ENCODE measurements around the gene BTG3.

The BTG3 gene

DNA sequence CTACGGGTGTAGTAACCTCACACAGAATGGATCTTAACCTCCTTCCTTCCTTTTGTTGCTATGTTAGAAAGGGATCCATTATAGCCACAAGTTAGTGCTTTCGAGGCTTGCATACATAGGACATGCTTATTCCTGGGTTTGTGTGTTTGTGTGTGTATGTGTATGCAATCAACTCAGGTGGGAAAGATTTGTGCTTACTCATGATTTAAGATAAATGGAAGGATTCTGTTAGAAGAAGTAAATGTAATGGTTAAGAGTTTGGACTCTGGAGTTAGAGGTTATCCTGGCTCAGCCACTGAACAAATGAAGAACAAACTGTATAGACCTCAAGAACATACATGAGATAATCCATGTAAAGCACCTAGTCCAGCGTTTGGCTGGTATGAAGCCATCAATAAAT, 28.8 kb downstream of the BTG3 start:
- no peak for DNase-seq

DNA sequence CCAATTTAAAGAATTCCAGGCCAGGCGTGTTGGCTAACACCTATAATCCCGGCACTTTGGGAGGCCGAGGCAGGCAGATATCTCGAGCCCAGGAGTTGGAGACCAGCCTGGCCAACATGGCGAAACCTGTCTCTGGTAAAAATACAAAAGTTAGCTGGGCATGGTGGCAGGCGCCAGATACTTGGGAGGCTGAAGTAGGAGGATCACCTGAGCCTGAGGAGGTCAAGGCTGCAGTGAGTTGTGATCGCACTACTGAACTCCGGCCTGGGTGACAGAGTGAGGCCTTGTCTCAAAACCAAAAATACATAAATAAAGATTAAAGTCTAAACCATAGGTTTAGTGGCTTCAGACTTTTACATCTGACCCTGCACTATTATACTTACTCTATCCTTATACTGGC, 32.4 kb downstream of the BTG3 start:
- DNase-seq: no peak

DNA sequence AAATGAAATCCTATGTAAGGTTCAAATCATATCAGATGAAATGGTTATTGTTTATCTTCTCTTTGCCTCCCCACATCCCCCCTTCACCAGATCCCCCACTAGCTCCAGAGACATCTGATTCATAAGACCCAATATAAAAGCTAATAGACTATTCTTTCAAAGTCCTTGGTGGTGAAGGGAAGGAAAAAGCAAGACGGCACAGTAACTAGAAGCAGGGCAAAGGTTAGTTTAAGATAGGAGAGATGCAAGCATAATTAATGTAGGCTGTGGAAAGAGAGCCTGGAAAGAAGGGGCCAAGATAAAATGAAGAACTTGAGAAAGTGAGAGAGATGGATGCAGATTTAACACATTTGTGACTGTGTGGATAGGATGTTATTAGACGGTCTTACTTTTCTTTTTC, 33.8 kb downstream of the BTG3 start:
- no peak for DNase-seq

DNA sequence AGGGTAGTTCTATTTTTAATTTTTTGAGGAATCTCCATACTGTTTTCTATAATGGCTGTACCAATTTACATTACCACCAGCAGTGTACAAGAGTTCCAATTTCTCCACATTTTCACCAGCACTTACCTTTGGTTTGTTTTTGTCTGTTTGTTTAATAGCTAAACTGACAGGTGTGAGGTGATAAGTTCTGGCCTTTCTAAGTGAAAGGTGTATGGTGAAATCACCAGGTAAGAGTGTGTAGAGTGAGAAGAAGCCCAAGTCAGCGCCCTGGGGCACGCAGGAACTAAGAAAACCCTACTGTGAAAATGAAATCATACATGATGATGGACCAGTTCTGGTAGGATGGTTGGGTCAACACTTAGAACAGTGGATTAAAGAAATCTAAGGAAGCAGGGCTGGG, 34.5 kb downstream of the BTG3 start:
- DNase-seq: no peak

DNA sequence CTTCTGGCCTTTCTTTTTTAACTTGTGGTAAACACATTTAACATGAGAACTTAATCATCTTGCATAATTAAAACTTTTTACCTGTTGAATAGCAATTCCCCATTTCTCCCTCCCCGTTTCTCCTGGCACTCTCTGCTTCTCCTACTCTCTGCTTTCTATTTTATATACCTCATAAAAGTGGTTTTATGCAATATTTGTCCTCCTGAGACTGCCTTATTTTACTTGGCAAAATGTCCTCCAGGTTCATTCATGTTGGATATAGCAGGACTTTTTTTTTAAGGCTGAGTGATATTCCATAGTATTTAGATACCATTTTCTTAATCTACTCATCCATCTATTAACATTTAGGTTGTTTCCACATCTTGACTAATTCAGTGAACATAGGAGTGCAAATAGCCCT, 35.0 kb downstream of the BTG3 start:
- DNase-seq: no peak

DNA sequence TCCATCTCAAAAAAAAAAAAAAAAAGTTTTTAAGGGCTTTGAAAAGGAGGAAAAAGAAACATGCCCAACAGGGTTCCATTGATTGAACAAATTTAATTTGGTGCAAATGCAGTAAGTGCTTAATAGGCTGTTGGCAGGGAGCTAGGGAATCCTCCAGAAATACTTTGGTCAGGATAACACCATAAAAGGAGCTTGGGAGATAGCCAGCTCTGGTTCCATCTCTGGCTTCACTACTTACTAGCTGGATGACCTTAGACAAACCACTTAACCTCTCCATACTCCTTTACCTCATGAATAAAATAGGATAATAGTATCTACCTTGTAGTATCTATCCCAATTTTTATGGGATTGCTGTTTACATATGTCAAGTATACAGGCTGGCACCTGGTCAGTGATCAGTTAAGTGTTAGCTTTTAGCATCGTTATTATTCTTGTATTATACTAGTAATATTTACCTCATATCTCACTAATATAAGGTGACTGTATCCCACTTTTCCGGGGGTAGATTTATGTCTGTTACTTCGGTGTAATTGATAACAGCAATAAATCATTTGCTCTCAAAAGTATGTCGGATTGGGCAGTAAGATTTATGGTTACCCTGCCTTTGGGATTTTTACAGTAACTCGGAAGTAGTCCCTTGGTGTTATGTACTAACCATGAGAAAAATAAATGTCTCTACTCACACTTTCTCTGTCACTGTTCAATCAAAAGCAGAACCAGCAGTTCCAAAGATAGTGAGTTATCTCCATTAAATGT, 36.4 kb downstream of the BTG3 start:
- no peak for DNase-seq

DNA sequence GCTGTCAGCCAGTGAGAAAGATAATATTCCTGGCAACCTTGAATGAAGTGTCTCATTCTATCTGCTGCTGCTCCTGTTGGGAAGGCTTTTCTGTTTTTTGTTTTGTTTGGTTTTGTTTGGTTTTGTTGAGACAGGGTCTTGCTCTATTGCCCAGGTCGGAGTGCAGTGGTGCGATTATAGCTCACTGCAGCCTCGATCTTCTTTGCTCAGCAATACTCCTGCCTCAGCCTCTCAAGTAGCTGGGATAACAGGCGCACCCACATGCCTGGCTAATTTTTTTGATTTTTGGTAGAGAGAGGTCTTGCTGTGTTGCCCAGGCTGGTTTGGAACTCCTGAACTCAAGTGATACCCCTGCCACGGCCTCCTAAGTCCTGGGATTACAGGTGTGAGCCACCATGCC, 37.6 kb downstream of the BTG3 start:
- no peak for DNase-seq

DNA sequence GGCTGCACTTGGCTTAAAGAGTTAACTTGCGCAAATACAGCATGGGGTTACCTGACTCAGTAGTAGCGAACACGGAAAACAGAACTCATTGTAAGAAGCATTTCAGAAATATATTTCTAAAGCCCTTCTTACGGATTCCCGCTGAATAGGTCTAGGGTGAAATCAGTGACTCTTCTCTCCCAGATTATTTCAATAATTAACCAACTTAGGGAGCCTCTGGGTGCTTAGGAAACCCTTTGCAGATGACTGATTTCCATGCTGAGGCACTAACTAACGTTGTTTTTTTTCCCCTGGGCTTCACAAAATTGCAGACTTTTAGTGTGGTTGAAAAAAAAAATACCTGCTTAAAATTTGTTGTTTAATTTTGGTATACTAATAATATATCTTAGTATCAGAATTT, 40.3 kb downstream of the BTG3 start:
- DNase-seq: no peak

DNA sequence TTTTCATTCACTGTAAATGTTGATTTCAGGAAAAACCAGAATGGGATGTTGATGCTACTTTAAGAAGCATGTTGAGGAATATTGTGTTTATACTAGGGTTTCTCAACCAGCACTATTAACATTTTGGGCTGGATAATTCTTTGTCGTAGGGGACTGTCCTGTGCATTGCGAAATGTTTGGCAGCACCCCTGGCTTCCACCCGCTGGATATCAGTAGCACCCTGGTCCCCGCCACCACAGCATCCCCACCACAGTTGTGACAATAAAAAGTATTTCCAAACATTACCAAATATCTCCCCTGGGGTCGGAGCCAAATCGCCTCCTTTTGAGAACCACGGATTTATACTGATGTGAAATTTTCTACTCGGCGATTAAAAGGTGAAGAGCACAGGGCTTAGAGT, 41.9 kb downstream of the BTG3 start:
- DNase-seq: no peak

DNA sequence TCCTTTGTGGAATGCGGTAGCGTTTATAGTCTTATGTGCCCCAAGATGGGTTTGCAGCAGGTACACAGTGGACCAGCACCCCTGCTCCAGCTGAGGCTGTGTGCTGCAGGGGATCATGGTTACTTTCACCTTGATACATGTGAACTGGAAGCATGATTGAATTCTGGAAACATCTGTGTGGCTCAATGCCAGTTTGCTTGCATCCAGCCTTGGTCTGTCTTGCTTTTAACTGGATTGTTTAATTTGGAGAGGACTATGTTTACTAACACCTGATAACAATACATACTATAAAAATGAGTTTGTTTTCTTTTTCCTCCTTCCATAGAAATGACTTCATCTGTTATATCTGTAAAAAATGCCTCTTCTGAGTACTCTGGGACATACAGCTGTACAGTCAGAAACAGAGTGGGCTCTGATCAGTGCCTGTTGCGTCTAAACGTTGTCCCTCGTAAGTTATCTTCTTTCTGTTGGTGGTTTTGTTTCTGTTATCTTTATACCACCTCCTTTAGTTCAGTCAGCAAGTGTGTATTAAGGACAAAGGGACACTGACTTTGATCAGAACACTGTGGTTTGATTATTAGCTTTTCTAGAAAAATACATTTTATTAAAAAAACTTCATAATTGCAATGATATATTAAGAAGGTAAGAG, 52.2 kb downstream of the BTG3 start:
- DNase-seq: no peak

DNA sequence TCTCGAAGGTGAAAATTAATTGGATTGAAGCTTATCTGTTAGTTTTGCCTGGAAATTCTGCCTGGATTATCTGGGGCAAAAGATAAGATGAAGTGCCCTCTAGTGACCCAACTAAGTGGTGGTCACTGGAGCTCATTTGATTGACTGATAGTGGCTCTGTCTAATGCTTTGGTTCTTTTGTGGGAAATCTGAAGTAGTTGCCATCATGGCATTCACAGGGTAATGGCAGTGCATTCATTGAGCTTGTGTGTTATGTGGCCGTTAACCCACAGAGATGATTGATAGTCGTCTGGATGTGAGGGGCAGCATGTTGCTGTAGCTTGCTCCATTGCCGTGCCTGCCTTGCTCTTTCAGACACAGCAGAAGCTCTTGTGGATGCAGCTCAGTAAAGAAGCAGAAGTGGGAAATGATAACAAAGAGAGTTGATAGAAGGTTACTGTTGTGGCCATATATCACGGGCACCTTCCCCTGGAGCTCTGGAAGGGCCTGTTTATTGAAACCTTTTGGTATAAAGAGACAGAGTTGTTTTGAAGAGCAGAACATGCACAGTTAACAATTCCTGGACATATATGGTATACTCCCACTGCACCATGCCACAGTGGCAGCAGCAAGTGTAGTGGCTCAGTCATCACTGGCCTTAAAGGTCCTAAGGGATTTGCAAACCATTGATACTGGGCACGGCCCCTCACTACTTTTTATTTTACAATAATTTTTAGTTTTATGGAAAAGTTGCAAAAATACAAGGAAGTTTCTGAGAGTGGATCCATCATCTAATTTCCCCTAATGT, 57.8 kb downstream of the BTG3 start:
- DNase-seq: no peak

DNA sequence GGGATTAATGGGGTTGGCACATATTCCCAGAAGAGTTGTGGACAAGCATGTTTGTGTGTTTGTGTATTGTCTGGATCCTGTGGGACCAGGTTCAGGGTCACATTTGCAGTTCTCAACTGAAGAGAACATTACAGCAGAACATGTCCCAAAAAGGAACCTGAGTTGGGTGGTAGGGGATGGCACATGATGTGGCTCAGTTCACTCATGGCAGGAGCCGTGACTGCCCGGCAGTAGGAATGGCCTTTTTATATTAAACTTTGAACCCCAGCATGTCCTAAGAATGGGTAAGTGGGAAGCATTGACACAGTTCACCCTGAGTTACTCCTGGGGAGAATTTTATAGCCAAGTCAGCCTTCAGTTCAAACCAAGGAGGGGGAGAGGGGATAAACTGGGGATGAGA, 58.6 kb downstream of the BTG3 start:
- DNase-seq: no peak

DNA sequence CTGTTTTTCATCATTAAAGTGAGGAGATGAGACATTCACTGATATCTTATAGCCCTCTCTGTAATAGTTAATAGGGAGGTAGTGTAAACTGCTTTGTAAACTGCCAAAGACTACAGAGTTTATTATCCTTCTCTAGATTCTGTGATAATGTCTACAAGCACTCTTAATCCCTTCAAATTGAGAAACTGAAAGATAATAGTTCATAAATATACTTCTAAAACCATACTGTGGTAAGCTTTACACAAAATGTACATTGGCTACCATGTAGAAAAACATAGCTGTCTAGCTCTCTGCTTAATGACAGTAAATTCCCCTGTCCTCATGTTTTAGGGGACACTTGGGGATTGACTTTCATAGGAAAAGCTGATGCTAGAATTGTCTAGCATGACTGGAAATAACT, 60.3 kb downstream of the BTG3 start:
- DNase-seq: no peak

DNA sequence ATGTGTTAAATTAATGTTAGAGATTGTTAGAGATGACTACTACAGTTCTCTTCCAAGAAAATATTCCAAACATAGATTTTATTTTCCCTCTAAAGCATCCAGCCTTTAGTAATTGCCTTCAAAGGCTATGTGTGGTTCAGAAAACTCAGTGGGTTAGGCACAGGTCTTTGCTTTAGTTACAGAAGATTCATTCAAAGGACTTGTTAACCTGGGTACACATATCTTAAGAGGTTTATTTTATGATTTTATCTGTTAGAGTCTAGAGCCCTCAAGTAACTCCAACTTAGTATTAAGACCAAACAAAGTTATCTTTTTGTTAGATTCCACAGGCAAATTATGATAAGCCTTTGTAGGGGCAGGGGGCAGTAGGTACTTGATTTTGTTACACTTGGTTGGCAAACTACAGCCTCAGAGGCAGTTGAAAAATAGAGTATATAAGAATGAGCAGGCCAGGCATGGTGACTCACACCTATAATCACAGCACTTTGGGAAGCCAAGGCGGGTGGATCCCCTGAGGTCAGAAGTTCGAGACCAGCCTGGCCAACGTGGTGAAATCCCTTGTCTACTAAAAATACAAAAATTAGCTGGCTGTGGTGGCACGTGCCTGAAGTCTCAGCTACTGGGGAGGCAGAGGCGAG, 61.9 kb downstream of the BTG3 start:
- DNase-seq: no peak

DNA sequence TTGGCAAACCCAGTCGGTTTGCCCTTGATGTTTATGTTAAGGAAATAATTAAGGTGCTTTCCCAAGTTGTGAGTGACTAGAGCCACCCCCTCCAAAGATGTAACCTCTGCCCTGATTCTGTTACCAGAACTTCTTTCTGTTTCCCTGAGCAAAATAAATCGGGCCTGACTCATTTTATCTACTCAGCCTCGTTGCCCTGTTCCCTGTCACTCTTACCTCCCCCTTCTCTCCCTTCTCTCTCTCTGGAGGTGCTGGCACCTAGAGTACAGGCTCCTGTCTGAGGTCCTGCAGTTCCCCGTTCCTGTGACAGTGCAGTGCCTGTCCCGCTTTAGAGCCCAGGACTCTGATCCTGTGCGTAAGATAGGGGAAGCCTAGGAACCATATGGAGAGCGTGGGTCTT, 64.4 kb downstream of the BTG3 start:
- no peak for DNase-seq

DNA sequence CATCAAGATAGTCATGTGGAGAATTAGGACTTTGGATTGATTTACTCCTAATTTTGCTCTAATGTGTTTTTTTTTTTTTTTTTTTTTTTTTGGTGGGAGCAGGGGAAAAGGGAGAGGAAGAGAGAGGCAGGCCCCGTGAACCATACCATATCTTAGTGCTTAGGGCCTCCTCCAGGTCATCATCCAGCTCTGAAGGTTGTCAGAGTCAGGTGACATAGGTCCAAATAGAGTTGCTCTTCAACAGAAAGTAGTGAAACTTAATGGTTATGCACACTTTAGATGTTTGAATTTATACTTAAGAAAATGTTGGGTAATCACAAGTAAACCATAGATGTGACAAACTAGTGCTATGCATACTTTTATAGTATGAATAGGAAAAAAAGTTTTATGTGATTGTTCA, 67.7 kb downstream of the BTG3 start:
- no peak for DNase-seq

Measured in activated CD4-positive, alpha-beta T cell treated with anti-CD3 and anti-CD28 coated beads for 1 hour (primary cell).